Psoas muscle (tissue), 8 donors: ENCODE measurements around the gene CIC. TPM values are rescaled to one million over a fixed set of nuclear protein-coding genes. Genes with fewer than 3 reads are reported as not detected.
A peak's percentile ranks its signal among the peaks of the same experiment; 100 is the strongest.

Experiments
- ATAC-seq, 4 donors: fragments of 200-7000 bp; cut with Tn5 transposase; one replicate each; pipeline ENCODE4 v1.9.1; 2020; ENCODE audit warnings: moderate library complexity in 3 of 4, mild to moderate bottlenecking in 2 of 4
- DNase-seq, 2 donors: peaks; one replicate each; pipeline ENCODE4 v3.0.0-alpha.2; 2020
- H3K27ac ChIP-seq: fragments of 200-600 bp; one replicate; pipeline ENCODE4 v1.8.0; 2022
- H3K27me3 ChIP-seq, 3 donors: fragments of 200-600 bp in 1 of 3; one replicate each; pipeline versions ENCODE4 v1.6.1 to v1.8.0; 2013 to 2022; ENCODE audit warnings: low read length in 2 of 3, mild to moderate bottlenecking in 2 of 3, moderate library complexity in 1 of 3; ENCODE audit not compliant: insufficient read depth in 3 of 3
- H3K36me3 ChIP-seq, 2 donors: fragments of 200-600 bp in 1 of 2; one replicate each; pipeline versions ENCODE4 v1.6.1 to v1.8.0; 2013 to 2022; ENCODE audit warnings: low read depth in 1 of 2, mild to moderate bottlenecking in 1 of 2, moderate library complexity in 1 of 2; ENCODE audit not compliant: insufficient read depth in 1 of 2
- H3K4me1 ChIP-seq: fragments of 200-600 bp; one replicate; pipeline ENCODE4 v1.8.0; 2022
- H3K4me3 ChIP-seq: fragments of 200-600 bp; one replicate; pipeline ENCODE4 v1.8.0; 2022; ENCODE audit warnings: mild to moderate bottlenecking
- H3K9me3 ChIP-seq: fragments of 200-600 bp; one replicate; pipeline ENCODE4 v1.8.0; 2022
- CTCF ChIP-seq: fragments of 200-600 bp; IDR thresholded peaks from one replicate; pipeline ENCODE4 v1.8.0; 2022; ENCODE audit warnings: antibody characterized with exemption
- WGBS, 3 donors: extraction: QIAGEN DNeasy Blood & Tissue Kit; methylation state at CpG; one replicate each; pipeline versions ENCODE4 v1.1.6 to v1.1.7; 2013; 5-methylcytosine and 5-hydroxymethylcytosine counted together
- intact Hi-C, 2 donors: fragments of 100-400 bp; cut with DNase I; formaldehyde crosslinking; loops; one replicate each; pipeline versions ENCODE4 v1.11.0 to v1.14.2; 2022
- polyA plus RNA-seq, 3 donors: library from polyadenylated mRNA; stranded (reverse); fragments of 200-250 nt; gene quantifications; one replicate each; pipeline ENCODE4 v1.2.3, GENCODE V29; 2013
- total RNA-seq, 4 donors: library from RNA; stranded (reverse); fragmentation: NEBNext Ultra II Directional in 2 of 4; extraction: Animal tissue kit (Norgen Biotek cat#: 25700) in 2 of 4; gene quantifications; one replicate each; pipeline versions ENCODE4 v1.2.1 to v1.2.4, GENCODE V29; 2021 to 2023
- donor health status: healthy with polysubstance abuse.
- donor health status: DM: no; HTN: no; CAD: no; lungs with moderate emphysema.
- donor health status: Bipolar disorder and iron deficiency.
- donor health status: healthy.
- donor health status: DM: yes; HTN: yes; CAD: no.
- donor health status: DM: no; HTN: no; CAD: no.
- donor health status: DM: no; HTN: no; CAD: no.
- donor health status: DM: yes; HTN: yes; CAD: no.

CIC gene
- total and polyA plus RNA-seq, 7 donors = 17.1 to 55.0 (median 36.4) TPM

GRCh38 chr19:42281827-42282762, 13.0 kb downstream of the CIC start:
- ATAC-seq = no peak
- H3K4me3 ChIP-seq = peak overlapping the region; percentile 77

GRCh38 chr19:42282819-42283187, 13.8 kb downstream of the CIC start:
- ATAC-seq (no peak), DNase-seq (no peak)
- Histone ChIP-seq H3K27me3 (no peaks in the 10 kb centered on the region), H3K27ac (peak overlapping the region; percentile 91), H3K4me1 (peaks cover 62% of the 10 kb centered on the region), H3K4me3 (peak overlapping the region; percentile 66), H3K36me3 (peaks cover 4 to 11% of the 10 kb centered on the region in 2 donors), H3K9me3 (no peaks in the 10 kb centered on the region)
- 49 to 61% (median 53%) methylated on average over 4 of the region's 4 CpGs for WGBS, 3 donors
- no peak for TF ChIP-seq CTCF
- intact Hi-C loops = no loop called here

More at GRCh38 chr19:42281827-42282762, 13.0 kb downstream of the CIC start:
- H3K27me3 ChIP-seq = no peaks in the 10 kb centered on the region
- no peaks in the 10 kb centered on the region for H3K9me3 ChIP-seq
- peaks cover 3 to 4% of the 10 kb centered on the region in 2 donors for H3K36me3 ChIP-seq
- H3K4me1 ChIP-seq = peaks cover 70% of the 10 kb centered on the region
- DNase-seq = peak in 1 of 2 donors; percentile 65
- WGBS, 3 donors = 33 to 46% (median 40%) methylated on average over 7 of the region's 7 CpGs
- intact Hi-C loops = no loop called here
- no peak for TF ChIP-seq CTCF
- H3K27ac ChIP-seq = peak overlapping the region; percentile 91

- Histone ChIP-seq H3K9me3 (no peaks in the 10 kb centered on the region), H3K27ac (peak overlapping the region; percentile 91), H3K4me3 (peak overlapping the region; percentile 66), H3K4me1 (peaks cover 56% of the 10 kb centered on the region), H3K27me3 (no peaks in the 10 kb centered on the region), H3K36me3 (peaks cover 4 to 17% of the 10 kb centered on the region in 2 donors)
- ATAC-seq = peak; percentile 76 to 80 (median 79)
- intact Hi-C loops = no loop called here
- WGBS, 3 donors = 3 to 5% (median 3%) methylated on average over 31 to 62 of the region's 74 CpGs
- TF ChIP-seq CTCF = no peak
- DNase-seq = peak; percentile 97 to 98
These were observed 14.4 kb downstream of the CIC start for GRCh38 chr19:42283188-42284065.

GRCh38 chr19:42284066-42284501, 15.0 kb downstream of the CIC start:
- WGBS, 3 donors = 0 to 5% (median 1%) methylated on average over 4 to 72 of the region's 76 CpGs
- Histone ChIP-seq H3K27ac (peak overlapping the region; percentile 91), H3K4me1 (peaks cover 50% of the 10 kb centered on the region), H3K9me3 (no peaks in the 10 kb centered on the region), H3K36me3 (peaks cover 4 to 24% of the 10 kb centered on the region in 2 donors), H3K4me3 (peak overlapping the region; percentile 66), H3K27me3 (no peaks in the 10 kb centered on the region)
- peak; percentile 86 to 93 for DNase-seq
- intact Hi-C loops = no loop called here
- peak; percentile 46 to 57 (median 50) for ATAC-seq
- TF ChIP-seq CTCF = no peak
